AG09319 (cell line): ENCODE measurements around the gene SGPL1.

Experiments used
- DNase-seq: peaks from one replicate; pipeline ENCODE4 v3.0.0-alpha.2; 2010; ENCODE audit warnings: low read depth; ENCODE audit errors: extremely low read depth
- TF ChIP-seq, protein P1 (sequence below): IDR thresholded peaks from 2 replicates; pipeline ENCODE4 v1.5.1; 2011; ENCODE audit warnings: low read depth, mild to moderate bottlenecking, inconsistent platforms, low read length, moderate library complexity

The SGPL1 gene

DNA sequence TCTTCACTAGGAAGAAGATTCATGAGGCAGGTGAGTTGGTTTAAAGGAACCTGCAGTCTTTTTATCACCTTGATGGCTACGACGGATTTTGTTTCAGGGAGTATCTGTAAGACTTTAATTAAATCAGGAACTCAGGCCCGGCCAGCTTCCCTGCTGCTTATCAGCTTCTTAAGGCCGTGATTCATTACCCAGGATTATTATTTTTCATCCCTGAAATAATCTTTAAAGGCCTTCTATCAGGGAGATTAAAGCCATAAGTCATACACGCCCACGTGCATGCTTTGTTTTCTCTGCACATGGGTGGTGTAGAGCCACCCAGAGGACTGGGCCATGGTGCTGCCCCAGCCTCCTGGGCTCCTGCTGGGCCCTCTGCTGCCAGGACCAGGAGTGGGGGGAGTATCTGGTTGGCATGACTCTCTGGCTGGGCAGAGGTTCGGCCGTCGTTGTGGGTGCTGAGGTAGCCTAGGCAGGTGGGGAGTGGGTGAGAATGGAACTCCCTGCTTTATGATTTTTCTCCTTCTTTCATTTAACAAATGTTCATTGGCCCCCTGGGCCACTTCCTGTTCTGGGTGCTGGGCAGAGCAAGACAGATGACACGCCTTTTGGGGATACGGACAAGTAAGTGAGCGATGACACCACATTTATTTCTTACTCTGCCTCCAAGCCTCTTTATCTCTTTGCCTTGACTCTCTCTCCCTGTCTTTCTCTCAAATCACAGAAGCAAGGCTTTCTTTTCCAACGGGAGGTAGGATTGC is 111.6 kb downstream of the SGPL1 start:
- no peak for DNase-seq
- TF ChIP-seq, protein P1, sequence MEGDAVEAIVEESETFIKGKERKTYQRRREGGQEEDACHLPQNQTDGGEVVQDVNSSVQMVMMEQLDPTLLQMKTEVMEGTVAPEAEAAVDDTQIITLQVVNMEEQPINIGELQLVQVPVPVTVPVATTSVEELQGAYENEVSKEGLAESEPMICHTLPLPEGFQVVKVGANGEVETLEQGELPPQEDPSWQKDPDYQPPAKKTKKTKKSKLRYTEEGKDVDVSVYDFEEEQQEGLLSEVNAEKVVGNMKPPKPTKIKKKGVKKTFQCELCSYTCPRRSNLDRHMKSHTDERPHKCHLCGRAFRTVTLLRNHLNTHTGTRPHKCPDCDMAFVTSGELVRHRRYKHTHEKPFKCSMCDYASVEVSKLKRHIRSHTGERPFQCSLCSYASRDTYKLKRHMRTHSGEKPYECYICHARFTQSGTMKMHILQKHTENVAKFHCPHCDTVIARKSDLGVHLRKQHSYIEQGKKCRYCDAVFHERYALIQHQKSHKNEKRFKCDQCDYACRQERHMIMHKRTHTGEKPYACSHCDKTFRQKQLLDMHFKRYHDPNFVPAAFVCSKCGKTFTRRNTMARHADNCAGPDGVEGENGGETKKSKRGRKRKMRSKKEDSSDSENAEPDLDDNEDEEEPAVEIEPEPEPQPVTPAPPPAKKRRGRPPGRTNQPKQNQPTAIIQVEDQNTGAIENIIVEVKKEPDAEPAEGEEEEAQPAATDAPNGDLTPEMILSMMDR = no peak

DNA sequence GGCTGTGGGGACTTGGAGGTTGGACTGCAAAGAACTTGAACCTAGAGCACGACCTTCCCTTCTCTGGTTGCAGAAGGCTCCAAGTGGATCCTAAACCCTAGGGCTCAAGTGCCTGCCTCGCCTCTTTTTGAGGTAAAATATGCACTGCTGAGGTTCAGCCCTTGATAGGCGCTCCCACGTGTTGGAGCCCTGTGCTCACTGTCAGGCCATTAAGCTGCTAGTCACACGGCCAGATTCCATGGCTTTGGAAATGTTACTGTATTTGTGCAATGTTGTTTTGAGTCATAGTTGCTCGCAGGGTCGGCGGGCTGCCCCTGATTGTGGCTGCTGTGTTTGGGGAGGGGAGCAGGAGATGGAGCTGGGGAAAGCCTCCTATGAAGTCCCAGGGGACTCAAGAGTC is 112.4 kb downstream of the SGPL1 start:
- TF ChIP-seq, protein P1 = no peak
- no peak for DNase-seq

DNA sequence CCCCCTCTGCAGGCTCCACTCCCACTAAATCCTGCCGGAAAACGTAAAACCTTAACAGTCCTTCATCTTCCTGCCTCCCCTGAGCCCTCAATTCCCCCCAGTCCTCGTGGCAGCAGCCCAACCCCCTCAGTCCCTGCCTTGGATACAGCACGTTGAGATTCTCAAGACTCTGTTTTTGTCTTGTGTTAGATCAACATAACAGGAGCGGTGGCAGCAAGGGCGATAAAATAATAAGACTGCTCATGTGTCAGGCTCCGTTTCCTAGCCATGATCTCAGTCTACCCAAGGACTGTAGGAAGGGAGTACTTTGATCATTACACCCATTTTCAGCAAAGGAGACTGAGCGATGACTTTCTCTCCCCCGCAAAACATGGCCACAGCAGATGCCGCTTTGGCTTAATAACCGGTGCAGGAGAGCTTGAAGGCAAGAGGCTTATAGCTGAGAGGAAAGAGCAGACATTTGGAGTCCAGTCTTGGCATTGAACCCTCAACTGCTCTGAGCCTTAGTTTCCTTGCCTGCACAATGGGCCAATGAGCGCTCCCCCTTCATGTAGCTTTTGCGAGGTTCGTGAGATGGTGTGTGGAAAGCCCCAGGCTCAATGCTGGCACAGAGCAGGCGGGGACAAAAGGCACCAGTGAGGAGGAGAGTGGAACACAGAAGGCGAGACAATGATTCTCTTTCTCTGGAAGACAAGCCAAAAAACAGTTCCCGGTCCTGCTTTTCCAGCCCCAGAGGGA is 114.7 kb downstream of the SGPL1 start:
- DNase-seq = no peak
- TF ChIP-seq, protein P1 = no peak
